ENCODE data around the gene DHDDS. TPM values are rescaled to one million over a fixed set of nuclear protein-coding genes. Genes with fewer than 3 reads are reported as not detected.
"Not testable (repeated sequence)": the region's sequence is repeated elsewhere in the genome, so short reads cannot be mapped to it uniquely, and the experiment has no call there.

Gene DHDDS
- total RNA-seq, 4 donors from 2014 or later = 36.5 to 66.7 (median 52.0) TPM

- no peaks in the 10 kb centered on the region for H3K36me3 ChIP-seq
- H3K9me3 ChIP-seq = no peaks in the 10 kb centered on the region
- no peak overlapping the region for H3K4me3 ChIP-seq (replicated peaks in 1 of 3)
- intact Hi-C loops (cut with DNase I) = no loop called here
- TF ChIP-seq POLR2A (IDR thresholded peaks at IDR 0.05) (no peak), CTCF (IDR thresholded peaks at IDR 0.05) (no peak)
- DNase-seq = no peak
- H3K4me1 ChIP-seq = no peaks in the 10 kb centered on the region
- no peaks in the 10 kb centered on the region for H3K27me3 ChIP-seq
- 90 to 92% methylated on average over 3 of the region's 3 CpGs for WGBS, 2 donors
- H3K27ac ChIP-seq = no peak overlapping the region
These were observed 61.8 kb downstream of the DHDDS start for GRCh38 chr1:26493938-26494337.

DNA sequence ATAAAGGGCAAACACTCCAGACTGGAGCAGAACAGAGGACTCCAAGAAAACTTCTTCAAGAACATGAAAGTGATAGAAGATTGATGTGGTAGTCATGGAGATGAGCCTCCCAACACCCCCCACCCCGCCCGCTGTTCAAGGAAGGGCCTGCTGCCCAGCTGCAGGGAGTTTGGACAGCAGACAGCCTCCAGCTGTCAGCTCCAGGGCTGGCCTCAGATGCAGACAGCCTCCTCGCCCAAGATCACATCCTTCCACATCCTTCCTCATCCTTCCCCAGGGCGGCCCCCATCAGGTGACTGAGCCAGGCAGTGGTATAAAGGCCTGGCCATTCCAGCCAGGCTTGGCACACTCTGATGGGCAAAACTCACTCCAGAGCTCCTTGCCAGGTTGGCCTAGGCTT lies 64.7 kb downstream of the DHDDS start:
- Histone ChIP-seq H3K27me3 (no peaks in the 10 kb centered on the region), H3K27ac (no peak overlapping the region), H3K4me3 (replicated peaks in 1 of 3) (no peak overlapping the region), H3K9me3 (no peaks in the 10 kb centered on the region), H3K36me3 (no peaks in the 10 kb centered on the region), H3K4me1 (peaks cover 9 to 13% of the 10 kb centered on the region in 2 donors)
- WGBS, 2 donors = 89 to 91% methylated on average over 2 to 4 of the region's 4 CpGs
- TF ChIP-seq POLR2A (IDR thresholded peaks at IDR 0.05) (no peak), CTCF (IDR thresholded peaks at IDR 0.05) (no peak)
- DNase-seq = no peak
- intact Hi-C loops (cut with DNase I) = no loop called here

DNA sequence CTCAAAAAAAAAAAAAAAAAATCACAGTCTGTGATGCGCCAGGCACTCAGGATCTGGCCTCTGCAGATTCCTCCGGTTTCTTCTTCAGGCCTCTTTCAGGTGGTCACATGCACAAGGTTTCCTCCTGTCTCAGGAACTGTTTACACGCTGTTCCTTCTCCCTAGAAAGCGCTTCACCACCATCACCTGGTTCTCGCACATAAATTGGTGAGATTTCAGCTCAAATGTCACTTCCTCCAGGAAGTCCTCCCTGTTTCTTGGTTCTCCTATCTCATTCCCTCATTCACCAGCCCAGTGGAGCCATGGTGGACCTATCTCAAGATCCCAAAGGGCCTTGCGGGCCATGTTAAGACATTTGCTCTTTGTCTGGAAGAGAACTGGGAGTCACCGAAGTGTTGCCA lies 66.8 kb downstream of the DHDDS start:
- TF ChIP-seq POLR2A (IDR thresholded peaks at IDR 0.05) (no peak), CTCF (IDR thresholded peaks at IDR 0.05) (no peak)
- H3K4me3 ChIP-seq (replicated peaks in 1 of 3) = no peak overlapping the region
- peaks cover 10 to 16% of the 10 kb centered on the region in 2 donors for H3K4me1 ChIP-seq
- intact Hi-C loops (cut with DNase I) = no loop called here
- H3K27me3 ChIP-seq = no peaks in the 10 kb centered on the region
- no peak overlapping the region for H3K27ac ChIP-seq
- H3K9me3 ChIP-seq = no peaks in the 10 kb centered on the region
- H3K36me3 ChIP-seq = no peaks in the 10 kb centered on the region
- 92 to 95% methylated on average over 7 of the region's 7 CpGs for WGBS, 2 donors
- no peak for DNase-seq

DNA sequence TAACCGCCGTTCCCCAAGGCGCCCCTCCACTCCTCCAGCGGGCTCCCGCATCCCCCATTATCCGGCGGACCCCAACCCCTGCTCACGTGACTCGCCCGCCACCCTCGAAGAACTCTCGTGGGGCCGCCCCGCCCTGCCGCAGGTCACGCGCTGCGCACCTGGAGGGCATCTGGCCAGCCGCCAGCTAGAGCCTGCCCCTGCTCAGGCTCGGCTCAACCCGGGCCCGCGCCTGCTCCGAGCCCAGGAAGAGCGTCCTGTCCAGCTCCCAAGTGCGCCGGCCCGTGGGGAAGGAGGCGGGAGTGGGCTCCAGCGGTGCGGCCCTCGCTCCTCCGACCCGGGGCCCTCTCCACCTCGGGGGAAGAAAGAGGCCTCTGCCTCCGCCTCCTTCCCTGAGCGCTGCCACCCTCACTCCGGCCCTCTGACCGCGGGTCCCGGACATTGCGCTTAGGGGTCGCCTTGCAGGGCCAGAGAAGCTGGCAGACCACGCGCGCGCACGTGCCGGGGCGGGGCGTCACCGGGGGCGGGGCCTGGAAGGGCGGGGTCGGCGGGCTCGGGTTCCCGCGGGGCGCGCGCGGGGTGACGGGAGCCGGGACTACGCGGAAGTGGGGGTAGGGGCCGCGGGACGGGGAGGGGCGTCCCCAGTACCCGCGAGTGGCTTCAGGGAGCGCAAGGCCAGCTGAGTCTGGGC lies 68.5 kb downstream of the DHDDS start:
- peak; percentile 90 to 92 for DNase-seq
- WGBS, 2 donors = 0% methylated on average over 14 to 18 of the region's 74 CpGs
- Histone ChIP-seq H3K27ac (peak overlapping the region; percentile 75 to 95 (median 89)), H3K9me3 (no peaks in the 10 kb centered on the region), H3K27me3 (no peaks in the 10 kb centered on the region), H3K4me1 (peaks cover 10 to 16% of the 10 kb centered on the region in 2 donors), H3K4me3 (replicated peaks in 1 of 3) (peak overlapping the region; percentile 8 to 61 (median 61)), H3K36me3 (no peaks in the 10 kb centered on the region)
- peak in 1 of 2 donors; percentile 69 for TF ChIP-seq POLR2A (IDR thresholded peaks at IDR 0.05)
- TF ChIP-seq CTCF (IDR thresholded peaks at IDR 0.05) = peak in 1 of 6 experiments; percentile 16
- intact Hi-C loops (cut with DNase I) = loop anchor here (2.0 kb wide), 1 partner anchor 30 kb away; no protein-coding TSS in a partner anchor

DNA sequence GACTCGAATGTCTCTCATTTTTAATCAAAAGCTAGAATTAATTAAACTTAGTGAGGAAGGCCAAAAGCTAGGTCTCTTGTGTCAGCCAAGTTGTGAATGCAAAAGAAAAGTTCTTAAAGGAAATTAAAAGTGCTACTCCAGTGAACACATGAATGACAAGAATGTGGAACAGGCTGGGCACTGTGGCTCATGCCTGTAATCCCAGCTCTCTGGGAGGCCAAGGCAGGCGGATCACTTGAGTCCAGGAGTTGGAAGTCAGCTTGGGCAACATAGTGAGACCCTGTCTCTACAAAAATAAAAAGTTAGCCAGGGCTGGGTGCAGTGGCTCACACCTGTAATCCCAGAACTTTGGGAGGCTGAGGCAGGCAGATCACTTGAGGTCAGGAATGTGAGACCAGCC lies 78.6 kb downstream of the DHDDS start:
- Histone ChIP-seq H3K4me1 (peaks cover 3 to 11% of the 10 kb centered on the region in 2 donors), H3K27ac (peak overlapping the region; percentile 87 to 91 (median 90))
- WGBS, 2 donors = 22 to 23% methylated on average over 2 of the region's 2 CpGs
- H3K27me3 ChIP-seq; H3K9me3 ChIP-seq; intact Hi-C loops (cut with DNase I); H3K36me3 ChIP-seq; H3K4me3 ChIP-seq (replicated peaks in 1 of 3): not testable (repeated sequence)
- DNase-seq = peak; percentile 87 to 91

DNA sequence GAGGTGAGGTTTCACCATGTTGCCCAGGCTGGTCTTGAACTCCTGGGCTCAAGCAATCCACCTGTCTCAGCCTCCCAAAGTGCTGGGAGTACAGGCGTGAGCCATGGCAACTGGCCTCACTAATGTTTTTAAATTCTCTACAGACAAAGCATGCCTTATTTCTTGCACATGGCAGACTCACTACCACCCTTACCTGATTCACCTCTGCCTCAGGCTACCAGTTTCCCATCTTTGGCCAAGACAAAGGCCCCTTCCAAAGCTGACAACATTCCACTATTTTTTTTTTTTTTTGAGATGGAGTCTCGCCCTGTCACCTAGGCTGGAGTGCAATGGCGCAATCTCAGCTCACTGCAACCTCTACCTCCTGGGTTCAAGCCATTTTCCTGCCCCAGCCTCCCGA lies 83.7 kb downstream of the DHDDS start:
- intact Hi-C loops (cut with DNase I); DNase-seq; H3K36me3 ChIP-seq; H3K27me3 ChIP-seq; H3K4me3 ChIP-seq (replicated peaks in 1 of 3); H3K27ac ChIP-seq; H3K9me3 ChIP-seq; H3K4me1 ChIP-seq: not testable (repeated sequence)
- WGBS, 2 donors = 94 to 97% methylated on average over 4 of the region's 4 CpGs
